B cell (primary cell): ENCODE results near the gene CD40. TPM values are rescaled to one million over a fixed set of nuclear protein-coding genes. Genes with fewer than 3 reads are reported as not detected.

Experiments used
- ATAC-seq: fragments of 200-7000 bp; cut with Tn5 transposase; one replicate; pipeline ENCODE4 v1.10.0; 2021; ENCODE audit warnings: low read depth, mild to moderate bottlenecking, moderate number of reproducible peaks, moderate library complexity
- CTCF ChIA-PET: fragments of 350-600 bp; sonication (Branson Sonifier 250); formaldehyde crosslinking; loops from one replicate; lab custom pipeline; 2021; ENCODE audit warnings: antibody characterized with exemption, inconsistent platforms; lab: Charles Lee
- POLR2A ChIA-PET: fragments of 350-600 bp; sonication (Branson Sonifier 250); formaldehyde crosslinking; loops from one replicate; lab custom pipeline; 2021; ENCODE audit warnings: antibody characterized with exemption; lab: Charles Lee
- DNase-seq: peaks from one replicate; pipeline ENCODE4 v3.0.0; 2013
- H2AFZ ChIP-seq: 2 replicates; pipeline ENCODE4 v1.6.1; 2012; ENCODE audit warnings: mild to moderate bottlenecking, low read depth, low read length; ENCODE audit not compliant: insufficient read depth, poor library complexity, severe bottlenecking
- H3K27ac ChIP-seq, 2 donors: 1 replicate in 1 of 2; 2 replicates in 1 of 2; pipeline ENCODE4 v1.5.1; 2012 to 2013; ENCODE audit warnings: low read length in 2 of 2, mild to moderate bottlenecking in 2 of 2, moderate library complexity in 1 of 2
- H3K27me3 ChIP-seq, 4 experiments: fragments of 200-600 bp in 1 of 4; sonication (generic) in 1 of 4; replicated peaks in 1 of 4; 1 replicate in 2 of 4; 2 replicates in 2 of 4; pipeline versions ENCODE4 v1.6.1 to v1.7.0; 2013 to 2016; ENCODE audit warnings: low read length in 3 of 4, mild to moderate bottlenecking in 2 of 4, mixed read lengths in 1 of 4, moderate library complexity in 1 of 4; ENCODE audit not compliant: insufficient read depth in 4 of 4, control insufficient read depth in 3 of 4; ENCODE audit errors: control extremely low read depth in 1 of 4
- H3K36me3 ChIP-seq, 2 experiments: replicated peaks in 1 of 2; 1 replicate in 1 of 2; 2 replicates in 1 of 2; pipeline versions ENCODE4 v1.6.1 to v1.7.1; 2013; ENCODE audit warnings: low read length in 1 of 2; ENCODE audit not compliant: insufficient read depth in 2 of 2, control insufficient read depth in 1 of 2; ENCODE audit errors: control extremely low read depth in 1 of 2, extremely low read depth in 1 of 2
- H3K4me1 ChIP-seq, 2 donors: fragments of 200-600 bp in 1 of 2; sonication (generic) in 1 of 2; 1 replicate in 1 of 2; 2 replicates in 1 of 2; pipeline versions ENCODE4 v1.5.1 to v1.6.1; 2013 to 2017; ENCODE audit warnings: low read length in 2 of 2; ENCODE audit not compliant: control insufficient read depth in 2 of 2, insufficient read depth in 2 of 2
- H3K4me2 ChIP-seq: replicated peaks from 2 replicates; pipeline ENCODE3; 2012; ENCODE audit warnings: mild to moderate bottlenecking, low read depth, low read length; ENCODE audit not compliant: poor library complexity, severe bottlenecking
- H3K4me3 ChIP-seq, 5 experiments: fragments of 200-600 bp in 1 of 5; sonication (generic) in 1 of 5; 1 replicate in 3 of 5; 2 replicates in 2 of 5; pipeline versions ENCODE4 v1.5.1 to v1.7.0; 2011 to 2016; ENCODE audit warnings: low read length in 4 of 5, mild to moderate bottlenecking in 4 of 5, low read depth in 2 of 5, control low read depth in 1 of 5, moderate library complexity in 1 of 5; ENCODE audit not compliant: insufficient read depth in 1 of 5; ENCODE audit errors: control extremely low read depth in 1 of 5, extremely low read depth in 1 of 5
- H3K79me2 ChIP-seq: fragments of 200-600 bp; sonication (generic); one replicate; pipeline ENCODE4 v1.6.0; 2016; ENCODE audit warnings: low read length; ENCODE audit not compliant: control insufficient read depth, insufficient read depth
- H3K9ac ChIP-seq: fragments of 200-600 bp; sonication (generic); 2 replicates; pipeline ENCODE4 v1.6.1; 2017; ENCODE audit warnings: mild to moderate bottlenecking, low read length, moderate library complexity
- H3K9me3 ChIP-seq, 3 donors: one replicate each; pipeline versions ENCODE4 v1.6.1 to v1.7.1; 2013; ENCODE audit warnings: low read length in 2 of 3; ENCODE audit not compliant: control insufficient read depth in 2 of 3, insufficient read depth in 1 of 3; ENCODE audit errors: control extremely low read depth in 1 of 3
- H4K20me1 ChIP-seq: 2 replicates; pipeline ENCODE4 v1.6.0; 2012; ENCODE audit warnings: mild to moderate bottlenecking, low read length; ENCODE audit not compliant: insufficient read depth, control insufficient read depth, poor library complexity, severe bottlenecking
- H3K27ac Mint-ChIP-seq: one replicate; pipeline ENCODE4 v1.8.0; 2021; ENCODE audit warnings: mixed read lengths
- H3K27me3 Mint-ChIP-seq: one replicate; pipeline ENCODE4 v1.8.0; 2021; ENCODE audit warnings: mixed read lengths
- H3K4me1 Mint-ChIP-seq: one replicate; pipeline ENCODE4 v1.8.0; 2021; ENCODE audit warnings: mixed read lengths
- H3K4me3 Mint-ChIP-seq: one replicate; pipeline ENCODE4 v1.8.0; 2021; ENCODE audit warnings: mixed read lengths
- H3K9me3 Mint-ChIP-seq: one replicate; pipeline ENCODE4 v1.8.0; 2022; ENCODE audit warnings: mixed read lengths; ENCODE audit not compliant: insufficient read depth
- EZH2 ChIP-seq: IDR thresholded peaks from 2 replicates; pipeline ENCODE4 v1.6.1; 2012; ENCODE audit warnings: borderline replicate concordance, low read depth, mild to moderate bottlenecking, moderate library complexity, low read length; ENCODE audit not compliant: insufficient read depth, poor library complexity, severe bottlenecking
- WGBS: methylation state at CpG from one replicate; pipeline ENCODE4 v1.1.5; 2013; ENCODE audit warnings: missing lambda C conversion rate; ENCODE audit not compliant: insufficient coverage; 5-methylcytosine and 5-hydroxymethylcytosine counted together
- intact Hi-C: fragments of 100-400 bp; cut with micrococcal nuclease; formaldehyde crosslinking; loops from one replicate; pipeline ENCODE4 v1.10.0; 2022
- polyA plus RNA-seq: library from polyadenylated mRNA; depleted of rRNA; stranded (reverse); fragments of >200 nt; gene quantifications from 2 replicates; pipeline ENCODE4 v1.2.3, GENCODE V29; 2012
- total RNA-seq, 2 donors: library from RNA; stranded (reverse); fragments of 120-200 nt in 1 of 2; gene quantifications; 1 replicate in 1 of 2; 2 replicates in 1 of 2; pipeline versions ENCODE4 v1.2.3 to v1.2.4, GENCODE V29; 2013 to 2022
- TF ChIP-seq, protein P1 (sequence below): fragments of 200-600 bp; IDR thresholded peaks from one replicate; pipeline ENCODE4 v1.8.0; 2022; ENCODE audit warnings: antibody characterized with exemption, mild to moderate bottlenecking

Gene CD40
- total and polyA plus RNA-seq, 2 donors (not counting 1 experiment from before 2014, with no cell fraction given), result 210 to 215 TPM

DNA sequence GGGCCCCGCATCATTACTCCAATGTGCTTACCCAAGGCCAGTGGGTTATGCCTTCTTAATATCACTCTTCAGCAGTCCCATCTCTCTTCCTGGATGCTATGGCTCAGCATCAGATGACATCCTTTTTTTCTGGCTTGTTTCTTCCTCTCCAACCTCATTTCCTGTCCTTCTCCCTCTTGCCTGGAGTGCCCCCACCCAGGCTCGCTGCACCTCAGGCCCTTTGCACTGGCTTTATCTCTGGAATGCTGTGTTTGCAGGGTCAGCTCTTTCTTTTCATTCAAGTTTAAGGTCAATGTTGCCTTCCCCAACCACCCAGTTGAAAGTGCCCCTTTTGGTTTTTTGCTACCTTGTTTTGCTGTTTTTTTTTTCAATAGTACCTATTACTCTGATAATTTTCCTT is 36.7 kb downstream of the CD40 start:
- Histone ChIP-seq H3K9me3 (no peaks in the 10 kb centered on the region), H3K79me2 (no peaks in the 10 kb centered on the region), H3K27me3 (peaks cover 0 to 12% (median 0%) of the 10 kb centered on the region in 4 experiments), H2AFZ (no peak overlapping the region), H4K20me1 (no peaks in the 10 kb centered on the region), H3K36me3 (no peaks in the 10 kb centered on the region), H3K4me1 (no peaks in the 10 kb centered on the region), H3K9ac (no peak overlapping the region), H3K4me2 (no peak overlapping the region), H3K4me3 (no peak overlapping the region), H3K27ac (no peak overlapping the region)
- H3K9me3 Mint-ChIP-seq, result no peaks in the 10 kb centered on the region
- CTCF ChIA-PET, result no interaction called here
- H3K4me1 Mint-ChIP-seq, result no peaks in the 10 kb centered on the region
- intact Hi-C loops, result no loop called here
- H3K27me3 Mint-ChIP-seq, result peaks cover 34% of the 10 kb centered on the region
- 89% methylated on average over 1 of the region's 2 CpGs for WGBS
- no peak for ATAC-seq
- TF ChIP-seq, protein P1, sequence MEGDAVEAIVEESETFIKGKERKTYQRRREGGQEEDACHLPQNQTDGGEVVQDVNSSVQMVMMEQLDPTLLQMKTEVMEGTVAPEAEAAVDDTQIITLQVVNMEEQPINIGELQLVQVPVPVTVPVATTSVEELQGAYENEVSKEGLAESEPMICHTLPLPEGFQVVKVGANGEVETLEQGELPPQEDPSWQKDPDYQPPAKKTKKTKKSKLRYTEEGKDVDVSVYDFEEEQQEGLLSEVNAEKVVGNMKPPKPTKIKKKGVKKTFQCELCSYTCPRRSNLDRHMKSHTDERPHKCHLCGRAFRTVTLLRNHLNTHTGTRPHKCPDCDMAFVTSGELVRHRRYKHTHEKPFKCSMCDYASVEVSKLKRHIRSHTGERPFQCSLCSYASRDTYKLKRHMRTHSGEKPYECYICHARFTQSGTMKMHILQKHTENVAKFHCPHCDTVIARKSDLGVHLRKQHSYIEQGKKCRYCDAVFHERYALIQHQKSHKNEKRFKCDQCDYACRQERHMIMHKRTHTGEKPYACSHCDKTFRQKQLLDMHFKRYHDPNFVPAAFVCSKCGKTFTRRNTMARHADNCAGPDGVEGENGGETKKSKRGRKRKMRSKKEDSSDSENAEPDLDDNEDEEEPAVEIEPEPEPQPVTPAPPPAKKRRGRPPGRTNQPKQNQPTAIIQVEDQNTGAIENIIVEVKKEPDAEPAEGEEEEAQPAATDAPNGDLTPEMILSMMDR, result no peak
- no peak for TF ChIP-seq EZH2
- no peak overlapping the region for H3K27ac Mint-ChIP-seq
- POLR2A ChIA-PET, result no interaction called here
- no peak overlapping the region for H3K4me3 Mint-ChIP-seq
- no peak for DNase-seq

DNA sequence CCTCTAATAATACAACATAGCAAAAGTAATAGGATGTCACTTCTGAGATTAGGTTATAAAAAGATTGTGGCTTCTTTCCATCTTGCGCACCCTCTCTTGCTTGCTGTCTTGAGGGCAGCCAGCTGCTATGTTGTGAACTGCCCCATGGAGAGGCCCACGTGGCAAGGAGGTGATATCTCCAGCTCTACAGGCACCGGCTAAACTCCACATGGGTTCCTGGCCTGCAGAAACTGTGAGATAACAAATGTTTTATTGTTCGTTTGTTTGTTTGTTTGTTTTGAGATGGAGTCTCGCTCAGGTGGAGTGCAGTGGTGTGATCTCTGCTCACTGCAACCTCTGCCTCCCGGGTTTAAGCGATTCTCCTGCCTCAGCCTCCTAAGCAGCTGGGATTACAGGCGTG is 38.0 kb downstream of the CD40 start:
- CTCF ChIA-PET, result no interaction called here
- intact Hi-C loops, result no loop called here

More for the DNA sequence above, 38.0 kb downstream of the CD40 start:
- no peak overlapping the region for H3K27ac Mint-ChIP-seq
- H3K27me3 Mint-ChIP-seq, result peaks cover 34% of the 10 kb centered on the region
- H3K4me2 ChIP-seq, result no peak overlapping the region
- no peak overlapping the region for H3K27ac ChIP-seq
- H3K4me1 Mint-ChIP-seq, result no peaks in the 10 kb centered on the region
- H3K36me3 ChIP-seq, result no peaks in the 10 kb centered on the region
- no peaks in the 10 kb centered on the region for H3K4me1 ChIP-seq
- H2AFZ ChIP-seq, result no peak overlapping the region
- no peak overlapping the region for H3K9ac ChIP-seq
- H3K79me2 ChIP-seq, result no peaks in the 10 kb centered on the region
- H3K4me3 Mint-ChIP-seq, result no peak overlapping the region
- DNase-seq (no peak), ATAC-seq (no peak)
- no peaks in the 10 kb centered on the region for H3K9me3 ChIP-seq
- no peak overlapping the region for H3K4me3 ChIP-seq
- 72% methylated on average over 7 of the region's 8 CpGs for WGBS
- no peaks in the 10 kb centered on the region for H3K9me3 Mint-ChIP-seq
- POLR2A ChIA-PET, result no interaction called here
- TF ChIP-seq, protein P1, result no peak
- H3K27me3 ChIP-seq, result peaks cover 0 to 10% (median 0%) of the 10 kb centered on the region in 4 experiments
- no peaks in the 10 kb centered on the region for H4K20me1 ChIP-seq
